ENCODE measurements around the gene DPP4.
A peak's percentile ranks its signal among the peaks of the same experiment; 100 is the strongest.

The DPP4 gene

DNA sequence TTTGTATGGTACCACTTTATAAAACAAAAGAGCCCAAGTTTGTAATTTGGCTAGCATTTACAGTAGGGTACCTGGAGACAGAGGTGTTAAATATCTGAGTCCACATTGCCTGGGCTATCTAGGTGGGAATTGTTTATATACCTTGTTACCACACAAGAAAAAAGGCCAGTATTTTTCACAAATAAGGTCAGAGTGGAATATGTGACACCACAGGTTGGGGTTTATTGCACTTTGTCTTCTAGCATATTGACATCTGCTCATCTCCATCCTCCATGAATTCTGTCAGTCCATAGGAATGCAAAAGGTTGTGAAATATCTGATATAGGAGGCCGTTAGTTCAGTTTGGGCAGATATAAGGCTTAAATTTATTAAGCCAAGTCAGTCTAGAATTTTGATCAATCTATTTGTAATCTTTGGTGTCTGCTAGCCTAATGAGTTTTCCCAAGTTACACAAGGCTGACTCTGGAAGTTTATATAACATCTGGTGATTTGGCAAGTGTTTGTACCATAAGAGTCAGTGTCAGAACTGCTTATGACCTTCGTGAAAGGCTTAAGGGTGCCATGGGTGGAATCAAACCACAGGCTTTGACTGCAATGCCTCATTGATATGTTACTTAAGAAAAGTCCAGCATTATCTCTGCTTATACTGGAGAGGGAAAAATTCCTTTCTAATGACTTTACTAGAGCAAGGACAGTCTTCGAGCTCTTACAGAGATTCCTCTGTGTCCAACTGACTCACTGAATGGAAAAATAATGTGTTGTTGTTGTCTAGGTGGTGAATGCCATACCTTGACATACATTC lies 11.3 kb upstream of the DPP4 start:
- no peak for DNase-seq (ENCODE audit: low read depth in 2 of 2)

DNA sequence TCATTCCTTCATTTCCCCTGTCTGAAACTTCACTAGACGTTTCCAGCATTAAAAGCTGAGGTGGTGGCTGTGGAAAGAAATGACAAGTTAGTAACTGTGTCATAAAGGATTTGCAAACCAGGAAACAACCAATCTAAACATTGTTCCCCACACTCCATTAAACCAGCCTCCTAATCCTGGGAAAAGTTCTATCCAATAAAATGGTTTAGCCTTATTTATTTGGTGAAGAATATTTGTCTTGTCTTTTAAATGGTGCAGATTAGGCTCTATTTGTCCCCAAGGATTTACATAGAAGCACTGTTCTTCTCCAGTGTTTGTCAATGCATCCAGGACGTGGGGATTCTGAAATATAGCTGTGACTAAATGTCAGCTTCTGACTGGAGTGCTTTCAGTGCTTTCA lies 10.5 kb upstream of the DPP4 start:
- DNase-seq (ENCODE audit: low read depth in 2 of 2), result no peak

DNA sequence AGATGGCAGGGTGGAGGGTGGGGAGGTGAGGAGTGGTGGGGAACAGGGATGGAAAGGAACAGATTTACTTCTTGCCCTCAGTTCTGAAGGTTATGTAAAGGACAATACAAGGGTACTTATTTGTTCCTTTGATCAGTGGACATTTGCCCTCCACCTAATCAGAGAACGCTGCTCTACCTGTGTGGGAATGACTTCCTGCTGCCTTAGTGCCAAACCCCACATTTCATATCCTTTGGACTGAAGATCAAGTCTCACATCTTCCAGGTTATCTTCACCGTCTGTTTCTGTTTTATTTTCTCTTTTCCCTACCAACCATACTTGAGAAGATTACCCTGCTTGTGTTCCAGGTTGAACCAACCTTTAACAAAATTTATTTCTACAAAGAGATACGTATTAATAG lies 8.7 kb upstream of the DPP4 start:
- DNase-seq (ENCODE audit: low read depth in 2 of 2), result no peak

DNA sequence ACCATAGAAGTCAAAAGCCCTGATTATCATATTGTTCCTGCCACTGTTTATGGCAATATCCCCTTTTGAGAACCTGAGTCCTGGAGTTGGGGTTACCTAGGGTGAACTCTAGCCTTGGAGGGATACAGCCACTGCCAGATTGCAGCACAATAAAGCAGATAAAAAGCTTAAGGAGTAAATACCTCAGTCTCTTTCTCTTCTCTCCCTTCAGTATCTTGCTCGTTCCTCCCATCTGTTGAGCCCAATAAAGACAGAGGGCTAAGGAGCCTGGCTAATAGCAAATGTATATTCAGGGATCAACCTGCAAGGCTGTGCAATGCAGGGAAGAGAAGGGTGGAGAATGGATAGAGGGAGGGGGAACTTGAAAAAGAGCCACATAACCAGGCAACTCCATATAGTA lies 8.0 kb upstream of the DPP4 start:
- no peak for DNase-seq (ENCODE audit: low read depth in 2 of 2)

DNA sequence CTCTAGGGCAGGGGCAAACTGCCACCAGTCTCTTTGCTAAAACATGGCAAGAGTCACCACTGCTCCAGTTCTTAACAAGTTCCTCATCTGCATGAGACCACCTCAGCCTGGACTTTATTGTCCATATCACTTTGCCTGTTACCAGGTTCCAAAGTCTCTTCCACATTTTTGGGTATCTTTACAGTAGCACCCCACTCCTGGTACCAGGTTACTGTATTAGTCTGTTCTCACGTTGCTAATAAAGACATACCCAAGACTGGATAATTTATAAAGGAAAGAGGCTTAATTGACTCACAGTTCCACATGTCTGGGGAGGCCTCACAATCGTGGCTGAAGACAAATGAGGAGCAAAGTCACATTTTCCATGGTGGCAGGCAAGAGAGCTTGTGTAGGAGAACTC lies 5.5 kb upstream of the DPP4 start:
- DNase-seq (ENCODE audit: low read depth in 2 of 2), result no peak

DNA sequence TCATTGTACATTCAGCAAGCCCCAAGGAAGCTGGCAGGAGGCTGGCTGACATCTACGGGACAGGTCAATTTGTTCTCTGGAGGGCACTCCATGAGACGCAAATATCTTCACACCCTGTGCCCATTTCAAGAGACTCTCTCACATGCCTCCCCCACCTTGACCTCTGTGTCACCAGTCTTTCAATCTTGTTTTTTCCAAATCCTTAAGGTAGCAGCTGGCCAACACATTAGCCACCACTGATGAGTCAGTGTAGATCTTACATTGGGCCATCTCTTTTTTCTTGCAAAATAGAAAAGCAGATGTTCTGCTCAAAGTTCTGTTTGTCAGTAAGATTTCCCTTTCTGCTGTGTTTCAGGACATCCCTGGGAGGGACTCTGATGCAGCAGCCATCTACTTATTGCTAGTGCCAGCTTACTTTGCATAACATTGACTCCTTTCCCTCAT lies 1.7 kb upstream of the DPP4 start:
- no peak for DNase-seq (ENCODE audit: low read depth in 2 of 2)

DNA sequence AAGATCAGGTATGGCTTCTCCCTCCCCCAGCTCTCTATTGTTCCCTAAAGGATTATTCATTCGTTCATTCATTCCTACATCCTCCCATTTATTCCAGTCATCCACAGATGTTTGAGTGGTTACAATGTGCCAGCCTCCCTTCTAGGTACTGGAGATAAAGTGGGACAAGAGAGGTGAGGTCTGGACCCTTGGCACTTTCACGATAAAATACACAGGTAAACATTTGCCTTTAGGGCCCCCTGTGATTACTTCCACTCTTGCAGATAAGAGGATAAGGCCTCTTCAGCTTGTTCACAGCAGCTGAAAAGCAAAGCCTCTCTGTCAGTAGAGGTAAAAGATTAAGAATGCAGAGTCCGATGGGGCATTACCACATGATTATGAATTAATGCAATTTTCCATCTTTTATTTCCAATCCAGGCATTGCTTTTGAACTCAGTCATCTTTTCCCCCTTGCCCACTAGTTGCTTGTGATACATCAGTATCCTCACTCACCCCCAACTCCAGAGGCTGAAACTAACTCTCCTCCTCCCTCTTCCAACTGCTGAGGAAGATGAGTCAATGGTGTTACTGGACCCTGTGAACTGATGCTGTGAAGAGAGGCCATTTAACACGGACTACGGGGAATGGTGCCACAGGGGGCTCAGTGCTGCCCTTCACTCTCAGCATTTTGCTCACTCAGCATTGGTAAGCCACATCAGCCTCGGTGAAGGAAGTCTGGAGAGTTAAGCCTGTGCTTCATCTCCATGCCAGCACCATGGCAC lies 1.1 kb upstream of the DPP4 start:
- no peak for DNase-seq (ENCODE audit: low read depth in 2 of 2)

DNA sequence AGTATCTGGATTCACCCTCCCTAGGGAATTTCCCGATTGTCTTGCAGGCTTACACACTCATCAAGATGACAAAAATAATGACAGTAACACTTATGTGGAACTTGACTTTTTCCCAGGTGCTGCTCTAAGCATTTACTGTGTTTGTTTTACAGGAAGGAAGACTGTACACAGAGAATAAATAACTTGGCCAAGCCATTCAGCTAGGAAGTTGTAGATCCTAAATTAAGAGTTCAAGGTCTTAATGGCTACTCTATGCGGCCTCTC lies 549 bp upstream of the DPP4 start:
- DNase-seq (ENCODE audit: low read depth in 2 of 2), result no peak

DNA sequence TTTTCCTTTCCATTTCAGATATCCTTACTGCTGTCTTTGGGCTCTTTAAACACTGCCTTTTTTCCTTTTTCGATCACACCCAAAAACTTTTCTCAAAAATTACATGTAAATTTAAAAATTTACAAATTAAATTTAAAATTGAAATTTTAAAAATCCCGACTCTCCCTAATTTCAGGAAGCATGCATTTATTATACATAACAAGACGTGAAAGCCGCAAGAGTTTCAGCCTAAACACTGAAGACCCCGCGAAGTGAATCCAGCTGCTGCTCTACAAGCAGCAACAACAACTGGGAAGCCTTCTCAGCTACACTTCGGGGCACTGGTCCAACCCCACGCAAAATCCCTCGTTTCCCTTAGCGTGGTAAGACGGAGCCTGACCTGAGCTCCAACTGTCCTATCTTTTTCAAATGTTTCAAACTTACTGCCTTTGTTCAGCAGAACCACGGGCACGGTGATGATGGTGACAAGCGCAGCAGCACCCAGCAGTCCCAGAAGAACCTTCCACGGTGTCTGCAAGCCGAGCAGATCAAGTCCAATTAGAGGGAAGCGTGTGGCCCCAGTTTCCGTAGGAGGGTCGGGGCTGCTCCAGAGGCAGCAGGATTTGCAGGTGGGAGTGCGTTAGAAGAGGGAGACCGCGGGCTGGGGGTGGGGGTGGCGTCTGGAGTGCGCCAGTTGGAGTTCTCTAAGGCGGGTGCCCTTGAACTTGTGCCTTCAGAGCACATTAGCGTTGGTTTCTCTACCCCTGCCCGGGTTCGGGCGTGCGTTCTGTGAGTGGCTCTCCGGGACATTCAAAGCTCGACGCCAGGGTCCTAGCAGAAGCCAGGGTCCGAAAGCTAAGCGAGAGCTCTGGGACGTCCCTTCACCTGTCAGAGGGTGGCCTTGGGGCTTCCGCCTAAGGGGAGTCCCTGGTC lies 783 bp downstream of the DPP4 start:
- DNase-seq (ENCODE audit: low read depth in 2 of 2), result no peak

DNA sequence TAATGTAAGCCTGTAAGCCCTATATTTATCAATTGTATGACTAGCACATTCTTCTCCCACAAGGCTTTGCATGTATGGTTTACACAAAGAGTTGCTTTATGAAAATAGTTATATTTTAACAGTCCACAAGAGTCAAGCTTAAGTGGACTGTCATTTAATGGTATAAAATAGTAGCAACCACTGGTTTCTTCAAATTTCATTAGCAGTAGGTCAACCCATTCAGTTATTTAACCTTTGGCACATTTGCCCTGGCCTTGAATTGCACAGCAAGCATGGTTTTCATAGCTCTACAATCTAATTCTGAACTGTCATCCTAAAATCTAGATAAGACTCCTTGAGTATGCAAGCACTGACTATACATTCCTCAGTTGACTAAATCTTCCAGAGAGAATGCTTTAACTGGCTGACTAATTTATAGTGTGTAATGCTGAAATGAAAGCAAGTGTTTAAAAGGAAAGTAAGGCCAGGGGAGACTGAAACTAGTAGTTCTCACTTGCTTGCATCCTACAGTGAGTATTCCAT lies 1.8 kb downstream of the DPP4 start:
- DNase-seq (ENCODE audit: low read depth in 2 of 2), result no peak

DNA sequence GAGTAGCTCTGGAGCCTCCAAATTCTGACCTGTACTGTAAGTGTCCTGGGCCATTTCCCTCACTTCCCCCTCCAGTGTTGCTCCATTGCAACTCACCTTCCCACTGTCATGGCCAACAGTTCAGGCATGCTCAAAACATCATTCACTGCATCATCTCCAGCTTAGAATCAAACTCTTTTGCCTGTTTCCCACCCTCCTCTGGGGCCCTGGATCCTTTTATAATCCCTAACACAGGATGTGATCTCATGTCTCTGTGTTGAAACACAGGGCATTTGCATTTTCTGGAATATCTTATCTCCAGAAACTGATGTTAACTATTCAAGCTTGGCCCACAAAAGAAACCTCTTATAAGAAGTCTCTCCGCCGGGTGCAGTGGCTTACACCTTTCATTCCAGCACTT lies 3.0 kb downstream of the DPP4 start:
- no peak for DNase-seq (ENCODE audit: low read depth in 2 of 2)

DNA sequence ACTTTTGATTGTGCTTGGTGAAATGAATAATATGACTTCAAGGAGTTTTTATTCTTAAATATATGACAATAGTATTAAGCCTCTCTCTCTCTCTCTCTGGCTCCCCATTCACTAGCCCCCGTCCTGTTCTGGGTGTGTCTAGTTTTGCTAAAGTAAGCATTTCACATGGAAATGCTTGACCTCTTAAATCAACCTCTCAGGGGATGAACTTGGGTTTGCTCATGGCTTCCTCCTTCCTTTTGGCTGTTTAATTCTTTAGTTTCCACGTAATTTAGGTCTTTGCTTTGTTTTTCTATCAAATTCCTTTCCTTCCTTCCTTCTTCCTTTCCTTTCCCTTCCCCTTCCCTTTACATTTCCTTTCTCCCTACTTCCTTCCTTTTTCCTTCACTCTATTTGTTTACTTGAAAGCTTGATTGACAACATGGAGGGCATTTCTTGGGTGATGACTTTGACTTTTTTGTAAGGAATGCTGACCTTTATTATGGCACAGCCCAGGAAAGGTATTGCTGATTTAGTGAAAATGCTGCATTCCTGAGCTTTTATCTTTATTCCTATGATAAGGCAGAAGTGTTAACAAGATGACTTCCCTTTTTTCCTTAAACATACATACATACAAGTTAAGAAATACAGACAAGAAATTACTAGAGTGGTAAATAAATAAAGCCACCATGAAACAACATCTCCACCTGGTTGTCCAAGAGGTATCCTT lies 3.6 kb downstream of the DPP4 start:
- no peak for DNase-seq (ENCODE audit: low read depth in 2 of 2)

DNA sequence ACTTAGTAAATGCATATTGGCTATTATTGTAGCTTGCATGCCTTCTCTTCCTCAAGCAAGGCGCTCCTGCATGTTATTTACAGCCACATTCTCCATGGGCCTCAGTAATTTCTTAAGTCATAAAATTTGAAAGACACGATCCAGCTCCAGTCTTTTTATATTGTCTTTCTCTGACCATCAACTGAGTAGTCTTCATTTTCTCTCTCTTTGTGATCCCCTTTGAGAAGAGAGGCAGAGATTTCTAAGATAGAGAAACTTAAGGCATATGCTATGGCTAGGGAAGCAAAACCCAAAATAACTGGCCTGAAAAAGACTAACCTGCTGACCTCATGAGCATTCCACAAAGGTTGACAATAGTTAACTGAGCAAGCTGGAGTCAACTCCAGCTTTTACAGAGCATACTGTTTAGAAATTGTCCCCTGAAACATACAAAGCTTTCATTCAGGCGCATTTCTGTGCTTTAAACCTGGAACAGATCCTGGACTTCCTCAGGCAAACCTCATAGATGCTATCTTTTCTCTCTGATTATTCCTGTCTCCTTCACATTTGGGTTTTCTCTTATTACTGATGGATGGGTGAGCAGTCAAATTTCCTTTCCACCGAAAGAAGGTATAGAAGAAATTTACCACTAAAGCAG lies 4.6 kb downstream of the DPP4 start:
- DNase-seq (ENCODE audit: low read depth in 2 of 2), result no peak

DNA sequence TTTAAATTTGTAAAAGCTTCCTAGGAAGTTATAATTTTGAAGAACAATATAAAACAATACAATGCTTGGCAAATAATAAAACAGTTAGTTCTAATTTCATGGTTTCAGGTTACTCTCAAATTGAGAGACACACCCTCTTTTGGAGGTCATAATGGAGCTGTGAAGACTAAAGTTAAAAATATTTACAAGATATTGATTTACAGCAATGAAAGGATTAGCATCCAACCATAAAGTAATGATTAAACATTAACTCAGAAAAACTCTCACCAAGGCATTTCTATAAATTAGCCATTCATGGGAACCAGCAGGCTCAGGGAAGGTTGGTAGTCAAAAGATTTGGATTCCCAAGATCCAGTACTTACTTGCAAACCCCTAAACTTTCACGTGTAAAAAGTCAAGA lies 6.4 kb downstream of the DPP4 start:
- no peak for DNase-seq (ENCODE audit: low read depth in 2 of 2)

DNA sequence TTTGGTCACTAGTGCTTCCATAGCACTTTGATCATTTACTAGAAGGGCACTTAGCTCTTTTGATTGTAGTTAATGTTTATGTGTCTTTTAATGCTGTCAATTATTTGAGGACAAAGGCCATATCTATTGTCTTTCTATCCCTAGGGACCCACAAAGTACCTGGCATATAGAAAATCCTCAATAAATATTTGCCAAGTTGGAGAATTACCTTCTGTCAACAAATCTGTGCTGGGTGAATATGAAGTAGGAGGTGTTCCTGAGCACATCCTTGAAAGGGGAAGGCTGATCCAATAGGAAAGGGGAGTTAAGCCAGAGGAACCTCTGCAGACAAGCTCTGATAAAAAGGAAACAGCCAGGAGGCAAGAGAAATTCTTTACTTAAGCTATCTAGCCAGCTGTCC lies 8.2 kb downstream of the DPP4 start:
- DNase-seq (ENCODE audit: low read depth in 2 of 2), result no peak

DNA sequence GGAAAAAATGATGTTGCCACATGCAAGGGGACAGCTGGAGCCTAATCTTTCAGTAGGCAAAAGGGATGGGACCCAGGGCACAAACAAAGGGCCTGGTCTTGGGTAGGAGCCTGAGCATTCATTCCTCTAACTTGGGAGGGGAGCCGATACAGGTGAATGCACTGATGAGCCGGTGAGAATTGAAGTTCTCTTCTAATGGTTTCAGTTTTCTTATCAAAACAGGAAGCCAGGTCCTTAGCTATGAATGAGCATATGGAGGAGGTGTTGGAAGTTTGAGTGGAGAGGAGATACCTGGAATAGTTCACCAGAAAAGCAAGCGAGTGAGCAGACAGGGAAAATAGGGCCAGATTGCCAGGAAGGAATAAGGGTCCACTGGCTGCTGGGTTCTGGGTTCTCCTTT lies 10.1 kb downstream of the DPP4 start:
- DNase-seq (ENCODE audit: low read depth in 2 of 2), result no peak

DNA sequence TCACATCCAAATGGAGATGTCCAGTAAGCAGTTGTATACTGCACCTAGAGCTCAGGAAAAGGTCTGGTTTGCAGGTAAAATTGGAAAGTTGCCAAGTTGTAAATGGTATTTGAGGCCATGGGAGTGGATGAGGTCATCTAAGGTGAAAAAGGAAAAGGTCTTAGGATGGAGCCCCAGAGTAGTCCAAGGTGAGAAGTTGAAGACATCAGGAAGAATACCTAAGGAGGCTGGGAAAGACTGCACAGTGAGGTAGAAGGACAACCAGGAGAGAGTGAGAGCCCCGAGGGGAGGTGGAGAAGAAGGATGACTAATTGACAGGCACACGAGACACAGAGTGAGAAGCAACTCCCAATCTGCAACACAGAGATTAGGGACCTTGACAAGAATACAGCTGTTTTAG lies 10.7 kb downstream of the DPP4 start:
- DNase-seq (ENCODE audit: low read depth in 2 of 2), result no peak

DNA sequence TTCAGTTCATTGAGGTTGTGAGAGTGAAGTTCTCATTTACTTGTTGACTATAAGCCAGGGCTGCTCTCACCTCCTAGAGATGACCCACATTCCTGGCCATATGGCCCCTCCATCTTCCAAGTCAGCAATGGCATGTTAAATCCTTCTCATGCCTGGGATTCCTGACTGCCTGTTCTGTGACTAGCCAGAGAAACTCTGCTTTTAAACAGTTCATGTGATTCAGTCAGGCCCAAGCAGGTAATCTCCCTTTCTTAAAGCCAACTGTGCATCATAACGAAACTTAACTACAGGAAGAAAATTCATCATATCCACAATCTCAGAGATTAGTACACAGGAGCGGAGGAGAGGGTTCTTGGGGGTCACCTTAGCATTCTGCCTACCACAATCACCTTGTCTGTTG lies 11.5 kb downstream of the DPP4 start:
- no peak for DNase-seq (ENCODE audit: low read depth in 2 of 2)

DNA sequence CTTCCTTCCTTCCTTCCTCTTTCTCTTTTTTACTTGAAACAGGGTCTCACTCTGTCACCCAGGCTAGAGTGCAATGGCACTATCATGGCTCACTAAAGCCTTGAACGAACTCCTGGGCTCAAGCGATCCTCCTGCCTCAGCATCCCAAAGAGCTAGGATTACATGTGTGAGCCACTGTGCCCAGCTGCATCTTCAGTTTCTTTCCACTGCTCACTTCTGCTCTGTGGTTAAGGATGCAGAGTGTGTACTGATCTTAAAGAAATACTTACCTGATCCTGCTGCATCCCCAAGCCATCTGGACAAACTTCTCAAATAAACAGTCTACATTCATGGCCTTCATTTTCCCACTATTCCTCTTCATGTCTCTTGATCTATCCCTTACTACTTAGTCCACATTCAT lies 13.0 kb downstream of the DPP4 start:
- DNase-seq (ENCODE audit: low read depth in 2 of 2), result no peak

DNA sequence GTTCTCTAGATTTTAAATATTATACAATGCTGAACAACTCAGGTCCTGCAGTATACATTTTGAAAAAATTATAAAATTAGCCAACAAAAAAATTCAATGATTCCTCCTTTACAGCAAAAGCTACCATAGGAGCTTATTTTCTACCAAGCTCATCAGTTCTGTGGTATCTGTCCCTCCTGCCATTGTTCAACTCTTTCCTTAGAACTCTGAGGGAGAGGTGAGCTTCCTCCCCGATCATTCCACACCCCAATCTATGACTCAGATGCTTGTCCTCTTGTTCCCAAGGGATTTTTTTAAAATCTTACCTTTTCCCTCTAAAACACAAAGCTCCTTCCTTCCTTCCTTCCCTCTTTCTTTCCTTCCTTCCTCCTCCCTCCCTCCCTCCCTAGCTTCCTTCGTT lies 13.5 kb downstream of the DPP4 start:
- no peak for DNase-seq (ENCODE audit: low read depth in 2 of 2)

DNA sequence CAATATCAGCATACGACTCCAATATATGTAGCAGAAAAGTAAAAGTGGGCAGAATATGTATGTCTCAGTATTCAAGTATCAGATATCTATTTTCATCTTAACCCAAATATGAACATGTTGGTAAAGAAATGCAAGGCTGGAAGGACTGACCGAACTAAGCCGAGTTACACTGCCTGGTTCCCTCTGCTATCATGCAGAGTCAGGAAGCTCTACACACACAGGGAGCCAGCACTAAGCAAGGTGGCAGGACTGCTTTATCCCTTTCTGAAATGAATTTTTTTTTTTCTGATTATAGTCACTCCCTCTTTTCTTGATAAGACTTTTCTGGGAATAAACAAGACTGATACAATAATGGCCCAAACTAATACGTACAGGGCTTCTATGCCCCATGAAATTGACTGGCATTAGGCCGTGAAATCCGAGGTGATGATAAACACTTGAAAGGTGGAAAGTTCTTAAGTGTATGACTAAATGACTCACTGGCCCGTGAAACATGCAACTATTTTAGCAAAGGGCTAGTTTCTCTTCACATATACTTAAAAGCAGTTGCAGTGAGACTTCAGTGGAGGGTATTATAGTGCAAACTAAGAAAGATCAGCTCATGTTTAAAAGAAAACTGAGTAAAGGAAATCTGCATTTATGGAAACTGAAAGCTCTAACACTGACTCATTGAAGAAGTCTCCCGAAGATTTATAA lies 14.9 kb downstream of the DPP4 start:
- DNase-seq (ENCODE audit: low read depth in 2 of 2), result peak in 1 of 2 donors; percentile 25

Measured in stimulated activated CD4-positive, alpha-beta T cell treated with anti-CD3 and anti-CD28 coated beads, Interleukin-1b, Interleukin-23, amount 100 ng/mL, for 4 hours (primary cell).